ENCODE results near the gene VAV2.

Gene VAV2

GRCh38 chr9:133943781-133944745, 48.1 kb downstream of the VAV2 start:
- FAIRE-seq (no peak), DNase-seq (ENCODE audit: extremely low spot score, insufficient read length, low read depth) (no peak)

DNA sequence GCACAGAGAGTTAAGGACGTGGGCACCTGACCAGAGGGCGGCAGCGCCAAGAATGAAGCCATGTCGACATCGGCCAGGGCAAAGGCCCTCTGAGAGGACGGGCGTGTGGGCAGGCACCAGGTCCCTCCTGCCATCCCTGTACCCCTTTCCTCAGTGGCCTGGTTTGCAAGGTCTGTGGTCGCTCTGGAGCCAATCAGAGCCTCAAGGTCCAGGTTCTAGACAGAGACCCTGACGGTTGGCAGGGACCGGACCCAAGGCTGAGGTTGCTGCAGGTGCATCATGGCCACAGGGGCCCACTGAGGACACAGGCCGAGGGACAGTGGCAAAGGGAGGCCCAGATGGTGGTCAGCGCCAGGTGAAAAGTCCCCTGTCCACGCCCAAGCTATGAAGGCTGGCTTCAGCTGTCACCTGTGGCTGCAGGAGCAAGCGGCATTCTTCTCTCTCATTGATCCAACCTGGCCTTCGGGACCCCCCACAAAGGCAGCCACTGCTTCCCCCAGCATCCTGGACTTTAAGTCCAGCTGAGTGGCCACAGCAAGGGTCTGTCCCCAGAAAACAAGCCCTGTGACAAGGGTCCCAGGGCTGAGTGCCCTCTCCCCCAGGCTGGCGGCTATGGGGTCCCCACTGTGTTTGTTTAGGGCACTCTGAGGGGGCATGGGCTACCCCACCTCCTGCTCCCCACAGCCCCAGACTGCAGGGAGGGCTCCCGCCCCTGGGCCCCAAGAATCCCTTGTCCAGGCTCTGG, 48.9 kb downstream of the VAV2 start:
- DNase-seq (ENCODE audit: extremely low spot score, insufficient read length, low read depth), result no peak
- FAIRE-seq, result no peak

DNA sequence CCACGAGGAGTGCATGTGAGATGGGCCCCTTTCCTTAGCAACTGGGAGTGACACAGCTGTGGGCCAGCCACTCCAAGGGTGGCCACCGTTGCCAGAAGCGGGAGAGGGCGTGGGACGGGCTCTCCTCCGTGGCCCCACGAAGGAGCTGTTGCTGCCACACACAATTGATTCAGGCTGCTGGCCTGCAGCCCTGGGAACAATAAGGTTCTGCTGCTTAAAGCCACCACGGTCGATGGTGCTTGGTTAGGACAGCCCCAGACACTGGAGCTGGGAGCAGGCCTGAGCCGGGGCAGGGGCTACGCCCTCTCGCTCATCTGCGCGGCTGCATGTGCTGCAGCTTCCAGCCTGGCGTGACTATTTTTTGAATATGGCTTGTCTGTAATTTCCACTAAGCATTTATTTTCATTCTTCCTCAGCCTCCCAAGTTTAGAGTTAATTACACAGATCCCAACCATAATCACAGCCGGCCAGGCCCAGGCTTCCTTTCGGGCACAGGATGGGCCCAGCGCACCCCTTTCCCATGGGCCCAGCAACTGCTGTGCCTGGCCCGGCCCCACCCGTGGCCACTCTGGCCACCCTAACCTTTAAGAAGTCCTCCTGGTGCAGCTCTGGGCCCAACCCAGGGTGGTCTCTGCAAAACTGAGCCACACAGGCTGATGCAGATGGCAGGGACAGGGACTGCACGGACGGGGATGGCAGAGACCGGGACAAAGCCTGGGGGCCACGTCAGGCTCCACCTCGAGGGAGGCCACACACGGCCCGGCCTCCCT, 49.7 kb downstream of the VAV2 start:
- no peak for DNase-seq (ENCODE audit: extremely low spot score, insufficient read length, low read depth)
- no peak for FAIRE-seq

GRCh38 chr9:133939845-133940244, 52.3 kb downstream of the VAV2 start:
- no peak for FAIRE-seq

GRCh38 chr9:133939171-133939785, 52.8 kb downstream of the VAV2 start:
- FAIRE-seq (no peak), DNase-seq (ENCODE audit: extremely low spot score, insufficient read length, low read depth) (no peak)

More at GRCh38 chr9:133939845-133940244, 52.3 kb downstream of the VAV2 start:
- DNase-seq (ENCODE audit: extremely low spot score, insufficient read length, low read depth), result no peak

DNA sequence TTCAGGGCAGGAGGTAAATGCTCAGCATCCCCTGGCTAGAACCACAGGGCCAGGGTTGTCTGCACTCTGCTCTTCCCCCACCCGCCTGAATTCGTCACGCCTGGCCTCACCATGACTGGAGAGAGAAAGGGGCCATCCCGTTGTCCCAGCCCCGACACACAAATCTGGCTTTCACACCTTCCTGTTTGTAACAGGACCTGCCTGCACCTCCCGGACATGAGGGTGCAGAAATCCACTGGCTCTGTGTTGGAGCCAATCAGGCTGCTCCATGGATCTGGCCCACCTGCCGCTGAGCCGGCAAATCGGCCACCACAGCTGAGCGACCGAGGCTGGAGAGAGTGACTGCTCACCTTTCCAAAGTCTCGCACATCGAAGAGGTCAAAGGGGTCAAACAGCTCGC, 53.4 kb downstream of the VAV2 start:
- FAIRE-seq (no peak), DNase-seq (ENCODE audit: extremely low spot score, insufficient read length, low read depth) (no peak)

DNA sequence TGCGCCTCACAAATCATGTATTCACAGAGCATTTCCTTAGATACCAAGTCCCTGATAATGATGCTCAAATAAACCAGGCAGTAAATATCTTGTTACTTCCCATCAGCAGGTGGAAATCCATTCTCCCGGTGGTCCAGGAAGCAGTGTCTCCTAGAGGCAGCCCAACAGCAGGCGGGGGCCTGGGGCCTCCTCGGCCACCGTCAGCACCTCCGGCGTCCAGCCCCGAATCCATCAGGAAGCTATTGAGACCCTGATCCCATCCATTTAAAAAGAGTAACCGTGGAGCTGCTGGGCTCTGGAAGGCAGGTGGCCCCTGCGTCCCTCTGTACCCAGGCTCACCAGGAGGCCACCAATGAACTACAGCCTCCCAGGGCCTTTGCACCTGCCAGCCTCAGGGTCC, 54.0 kb downstream of the VAV2 start:
- DNase-seq (ENCODE audit: extremely low spot score, insufficient read length, low read depth), result no peak
- FAIRE-seq, result no peak

GRCh38 chr9:133937120-133937519, 55.0 kb downstream of the VAV2 start:
- FAIRE-seq (no peak), DNase-seq (ENCODE audit: extremely low spot score, insufficient read length, low read depth) (no peak)

DNA sequence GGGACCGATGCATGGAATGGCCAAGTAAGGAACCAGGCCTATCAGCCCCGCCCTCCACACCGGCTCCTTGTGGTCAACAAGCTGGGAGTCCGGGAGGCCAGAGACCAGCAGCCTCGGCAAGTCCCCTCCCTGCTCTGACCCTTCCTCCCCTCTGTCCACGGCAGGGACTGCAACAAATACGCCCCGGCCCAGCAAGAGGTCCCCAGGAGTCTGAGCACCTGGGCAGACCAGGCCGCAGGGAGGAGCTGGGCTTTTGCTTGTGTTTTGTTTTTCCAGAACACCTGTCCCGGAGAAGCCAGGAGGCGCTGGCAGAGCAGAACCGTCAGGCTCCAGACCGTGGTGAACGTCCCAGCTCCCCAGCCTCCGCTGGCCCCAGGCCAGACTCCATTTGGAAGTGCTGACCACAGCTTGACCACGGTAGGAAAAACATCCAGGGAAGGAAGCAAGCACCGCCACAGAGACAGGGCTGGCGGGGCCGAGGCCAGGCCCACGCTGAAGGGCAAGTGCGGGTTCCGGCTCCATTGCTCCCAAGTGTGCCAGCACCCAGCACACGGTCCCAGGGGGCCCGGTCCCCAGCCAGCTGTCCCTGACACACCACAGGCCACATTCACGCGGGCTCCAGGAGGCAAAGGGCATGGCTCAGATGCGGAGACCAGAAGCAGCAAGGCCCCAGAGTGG, 56.7 kb downstream of the VAV2 start:
- FAIRE-seq (no peak), DNase-seq (ENCODE audit: extremely low spot score, insufficient read length, low read depth) (no peak)

- no peak for FAIRE-seq
- DNase-seq (ENCODE audit: extremely low spot score, insufficient read length, low read depth), result no peak
Measured at GRCh38 chr9:133934482-133935232, 57.5 kb downstream of the VAV2 start.

GRCh38 chr9:133933426-133934026, 58.6 kb downstream of the VAV2 start:
- no peak for DNase-seq (ENCODE audit: extremely low spot score, insufficient read length, low read depth)
- no peak for FAIRE-seq

DNA sequence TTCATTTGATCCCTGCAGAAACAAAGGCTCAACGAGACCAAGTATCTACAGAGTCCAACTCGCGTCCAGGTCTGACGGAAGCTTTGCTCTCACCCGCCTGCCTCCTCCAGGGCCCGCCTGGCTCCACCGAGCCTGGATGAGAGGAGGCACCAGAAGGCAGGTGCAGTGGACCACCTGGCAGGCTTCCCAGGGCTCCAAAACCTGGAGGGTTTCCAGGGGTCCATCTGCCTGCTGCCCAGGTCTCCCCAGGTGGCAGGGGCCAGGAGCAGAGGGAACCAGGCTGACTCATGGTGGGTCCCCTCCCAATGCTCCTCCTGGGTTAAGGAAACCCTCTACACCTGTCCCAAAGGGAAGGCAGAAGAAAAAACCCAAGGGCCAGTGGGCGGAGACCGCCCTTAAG, 59.5 kb downstream of the VAV2 start:
- DNase-seq (ENCODE audit: extremely low spot score, insufficient read length, low read depth) (no peak), FAIRE-seq (no peak)

DNA sequence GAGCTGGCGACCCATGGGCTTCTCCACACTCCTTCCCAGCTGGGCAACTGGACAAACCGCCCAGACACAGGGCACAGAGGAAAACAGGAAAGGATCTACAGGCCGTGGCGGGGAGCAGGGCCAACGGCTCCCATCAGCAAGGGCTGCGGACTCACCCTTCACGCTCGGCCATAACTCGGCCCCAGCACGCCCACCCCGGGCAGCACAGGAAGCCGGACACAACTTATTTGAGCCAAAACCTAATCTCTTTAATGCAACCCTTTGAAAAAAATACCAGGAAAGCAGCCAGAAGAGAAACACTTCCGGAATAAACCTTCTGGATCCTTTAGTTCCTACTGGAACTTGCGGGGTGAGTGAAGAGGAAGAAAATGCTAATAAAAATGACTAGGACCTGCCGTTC, 59.9 kb downstream of the VAV2 start:
- DNase-seq (ENCODE audit: extremely low spot score, insufficient read length, low read depth) (no peak), FAIRE-seq (no peak)

DNA sequence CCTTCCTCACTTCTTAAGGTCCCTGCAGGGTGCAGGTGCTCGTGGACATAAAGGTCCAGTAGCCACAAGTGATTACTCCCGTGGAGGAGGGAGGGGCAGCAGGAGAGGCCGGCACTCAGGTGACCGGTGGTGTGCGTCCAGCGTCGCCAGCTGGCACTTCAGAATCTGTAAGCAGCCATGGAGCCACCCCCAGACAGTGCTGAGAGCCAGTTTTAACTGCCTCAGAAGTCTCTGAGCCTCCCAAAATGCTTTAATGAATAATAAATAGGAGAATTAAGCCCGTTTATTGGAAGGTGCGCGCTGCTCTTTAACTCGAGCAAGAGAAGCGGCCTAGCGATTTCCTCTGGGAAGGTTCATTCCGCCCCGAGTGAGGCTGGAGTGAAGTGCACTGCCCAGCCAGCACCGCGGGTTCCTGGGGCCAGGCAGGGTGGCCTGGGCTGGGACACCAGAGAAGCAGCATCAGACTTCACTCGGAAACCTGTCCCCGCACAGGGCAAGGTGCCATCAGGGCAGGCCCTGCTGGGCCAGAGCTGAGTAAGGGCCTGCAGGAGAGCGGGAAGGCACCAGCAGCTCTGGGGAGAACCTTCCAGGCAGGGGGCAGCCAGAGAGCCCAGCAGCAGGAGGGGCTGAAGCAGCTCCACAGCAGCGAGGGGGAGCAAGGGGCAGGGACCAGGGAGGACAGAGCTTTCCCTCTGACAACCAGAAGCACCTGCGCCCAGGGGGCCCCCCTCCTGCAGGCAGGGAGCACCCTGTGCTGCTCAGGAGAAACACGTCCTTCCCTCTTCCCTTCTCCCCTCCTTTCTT, 61.2 kb downstream of the VAV2 start:
- no peak for DNase-seq (ENCODE audit: extremely low spot score, insufficient read length, low read depth)
- no peak for FAIRE-seq

DNA sequence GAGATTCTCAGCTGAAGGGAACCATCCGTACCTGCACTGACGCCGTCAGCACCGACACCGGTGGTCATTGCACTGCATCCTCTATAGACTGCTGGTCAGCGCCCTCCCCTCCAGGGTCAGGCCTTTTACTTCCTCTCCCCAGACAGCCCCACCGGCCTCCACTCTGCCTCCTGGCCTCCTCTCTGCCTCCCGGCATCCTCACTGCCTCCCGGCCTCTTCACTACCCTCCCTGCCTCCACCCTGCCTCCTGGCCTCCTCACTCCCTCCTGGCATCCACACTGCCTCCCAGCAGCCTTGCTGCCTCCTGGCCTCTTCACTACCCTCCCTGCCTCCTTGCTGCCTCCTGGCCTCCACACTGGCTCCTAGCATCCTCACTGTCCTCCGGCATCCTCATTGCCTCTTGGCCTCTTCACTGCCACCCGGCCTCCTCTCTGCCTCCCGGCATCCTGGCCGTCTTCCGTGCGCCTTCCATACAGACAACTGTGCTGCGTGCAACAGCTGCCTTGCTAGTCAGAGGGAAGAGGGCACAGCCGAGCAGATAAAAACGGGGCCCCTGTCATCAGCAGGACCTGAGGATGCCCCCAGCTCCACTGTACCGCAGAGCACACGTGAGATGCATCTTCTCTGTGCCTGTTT, 62.0 kb downstream of the VAV2 start:
- FAIRE-seq, result no peak
- DNase-seq (ENCODE audit: extremely low spot score, insufficient read length, low read depth), result no peak

- FAIRE-seq (no peak), DNase-seq (ENCODE audit: extremely low spot score, insufficient read length, low read depth) (no peak)
Measured at GRCh38 chr9:133929599-133929998, 62.5 kb downstream of the VAV2 start.

DNA sequence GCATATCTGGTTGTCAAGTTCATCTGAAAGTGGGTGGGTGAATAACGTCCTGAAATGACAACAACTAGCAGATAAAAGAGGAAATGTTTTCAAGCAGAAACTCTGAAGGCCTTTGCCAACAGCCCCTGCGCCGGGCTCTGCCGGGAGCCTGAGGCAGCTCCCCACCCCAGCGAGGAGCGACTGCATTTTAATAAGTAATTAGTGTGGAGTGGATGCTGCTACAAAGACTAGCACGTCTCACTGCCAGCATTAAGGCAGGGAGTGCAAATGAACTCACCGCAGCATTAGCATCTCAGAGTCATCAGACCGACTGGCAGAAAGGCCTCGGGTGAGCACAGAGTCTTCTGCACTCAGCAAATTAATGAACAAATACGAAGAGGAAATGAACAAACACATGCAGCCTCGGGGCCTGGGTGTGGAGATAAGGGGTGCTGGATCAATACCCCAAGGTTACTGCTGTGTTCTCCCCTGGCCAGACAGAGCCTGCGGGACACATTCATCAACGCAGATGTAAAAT, 63.8 kb downstream of the VAV2 start:
- DNase-seq (ENCODE audit: extremely low spot score, insufficient read length, low read depth) (peak; percentile 25), FAIRE-seq (peak; percentile 91)

Data from GM18507 (cell line).